WERI-Rb-1 (cell line): ENCODE measurements around the gene KAT6B.

Source experiments
- DNase-seq: peaks from one replicate; pipeline ENCODE4 v3.0.0-alpha.2; 2020
- H3K27ac ChIP-seq: fragments of 250-450 bp; sonication (Bioruptor Pico); 2 replicates; pipeline ENCODE4 v1.5.1; 2020; ENCODE audit warnings: mild to moderate bottlenecking, moderate library complexity
- H3K27me3 ChIP-seq: fragments of 250-450 bp; sonication (Bioruptor Pico); 2 replicates; pipeline ENCODE4 v1.5.1; 2021; ENCODE audit warnings: mild to moderate bottlenecking, low read depth, moderate library complexity; ENCODE audit not compliant: insufficient read depth, severe bottlenecking
- H3K36me3 ChIP-seq: fragments of 250-450 bp; sonication (Bioruptor Pico); 2 replicates; pipeline ENCODE4 v1.5.1; 2020; ENCODE audit warnings: mild to moderate bottlenecking, moderate library complexity
- H3K4me3 ChIP-seq: 2 replicates; pipeline ENCODE4 v1.5.1; 2011; ENCODE audit warnings: low read depth, mild to moderate bottlenecking, control low read depth, low read length
- H3K9me3 ChIP-seq: fragments of 250-450 bp; sonication (Bioruptor Pico); 2 replicates; pipeline ENCODE4 v1.5.1; 2021; ENCODE audit warnings: mild to moderate bottlenecking, moderate library complexity; ENCODE audit not compliant: severe bottlenecking
- TF ChIP-seq, protein P1 (sequence below): IDR thresholded peaks from 2 replicates; pipeline ENCODE4 v1.5.1; 2011; ENCODE audit warnings: low read depth, mild to moderate bottlenecking, control low read depth, inconsistent platforms, low read length

KAT6B gene

DNA sequence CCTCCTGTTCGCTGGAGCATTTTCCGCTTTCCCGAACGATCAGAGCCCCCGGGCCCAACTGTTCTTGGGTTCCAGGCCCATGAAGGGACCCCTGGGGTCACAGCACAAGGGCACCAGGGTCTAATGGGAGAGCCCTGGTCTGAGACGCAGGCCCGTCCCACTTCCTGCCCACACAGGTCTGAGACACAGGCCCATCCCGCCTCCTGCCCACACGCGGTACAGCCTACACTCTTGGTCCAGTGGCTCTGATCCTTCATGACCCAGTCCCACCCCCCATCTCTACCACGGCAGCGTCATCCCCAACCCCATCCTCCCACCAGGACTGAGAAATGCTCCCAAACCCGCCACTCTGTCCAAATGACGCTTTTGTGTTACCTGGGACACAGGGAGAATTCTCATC is 246.3 kb downstream of the KAT6B start:
- no peak for DNase-seq
- Histone ChIP-seq H3K27me3 (no peaks in the 10 kb centered on the region), H3K4me3 (no peak overlapping the region), H3K27ac (no peak overlapping the region), H3K9me3 (peaks cover 9% of the 10 kb centered on the region), H3K36me3 (no peaks in the 10 kb centered on the region)
- TF ChIP-seq, protein P1, sequence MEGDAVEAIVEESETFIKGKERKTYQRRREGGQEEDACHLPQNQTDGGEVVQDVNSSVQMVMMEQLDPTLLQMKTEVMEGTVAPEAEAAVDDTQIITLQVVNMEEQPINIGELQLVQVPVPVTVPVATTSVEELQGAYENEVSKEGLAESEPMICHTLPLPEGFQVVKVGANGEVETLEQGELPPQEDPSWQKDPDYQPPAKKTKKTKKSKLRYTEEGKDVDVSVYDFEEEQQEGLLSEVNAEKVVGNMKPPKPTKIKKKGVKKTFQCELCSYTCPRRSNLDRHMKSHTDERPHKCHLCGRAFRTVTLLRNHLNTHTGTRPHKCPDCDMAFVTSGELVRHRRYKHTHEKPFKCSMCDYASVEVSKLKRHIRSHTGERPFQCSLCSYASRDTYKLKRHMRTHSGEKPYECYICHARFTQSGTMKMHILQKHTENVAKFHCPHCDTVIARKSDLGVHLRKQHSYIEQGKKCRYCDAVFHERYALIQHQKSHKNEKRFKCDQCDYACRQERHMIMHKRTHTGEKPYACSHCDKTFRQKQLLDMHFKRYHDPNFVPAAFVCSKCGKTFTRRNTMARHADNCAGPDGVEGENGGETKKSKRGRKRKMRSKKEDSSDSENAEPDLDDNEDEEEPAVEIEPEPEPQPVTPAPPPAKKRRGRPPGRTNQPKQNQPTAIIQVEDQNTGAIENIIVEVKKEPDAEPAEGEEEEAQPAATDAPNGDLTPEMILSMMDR = no peak

DNA sequence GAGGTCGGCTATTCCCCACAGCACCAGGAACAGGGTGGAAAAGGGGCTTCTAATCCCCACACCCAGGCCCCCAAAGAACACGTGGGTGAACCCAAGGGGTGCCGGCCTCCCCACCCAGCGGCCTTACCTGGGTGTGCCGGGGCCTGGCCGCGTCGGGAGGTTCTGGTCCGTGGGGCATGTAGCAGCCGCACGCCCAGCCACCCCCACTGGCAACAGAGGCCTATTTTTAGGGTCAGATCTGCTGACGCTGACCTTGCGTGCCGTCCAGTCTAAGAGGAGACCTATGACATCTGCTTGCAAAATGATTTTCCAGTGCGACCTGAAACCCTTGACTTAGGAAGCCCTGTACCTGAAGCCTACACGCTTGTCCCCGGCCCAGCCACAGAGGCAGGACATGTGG is 247.0 kb downstream of the KAT6B start:
- DNase-seq = no peak
- H3K9me3 ChIP-seq = peaks cover 9% of the 10 kb centered on the region
- no peaks in the 10 kb centered on the region for H3K27me3 ChIP-seq
- H3K36me3 ChIP-seq = no peaks in the 10 kb centered on the region
- TF ChIP-seq, protein P1 = no peak
- H3K4me3 ChIP-seq = no peak overlapping the region
- H3K27ac ChIP-seq = no peak overlapping the region

DNA sequence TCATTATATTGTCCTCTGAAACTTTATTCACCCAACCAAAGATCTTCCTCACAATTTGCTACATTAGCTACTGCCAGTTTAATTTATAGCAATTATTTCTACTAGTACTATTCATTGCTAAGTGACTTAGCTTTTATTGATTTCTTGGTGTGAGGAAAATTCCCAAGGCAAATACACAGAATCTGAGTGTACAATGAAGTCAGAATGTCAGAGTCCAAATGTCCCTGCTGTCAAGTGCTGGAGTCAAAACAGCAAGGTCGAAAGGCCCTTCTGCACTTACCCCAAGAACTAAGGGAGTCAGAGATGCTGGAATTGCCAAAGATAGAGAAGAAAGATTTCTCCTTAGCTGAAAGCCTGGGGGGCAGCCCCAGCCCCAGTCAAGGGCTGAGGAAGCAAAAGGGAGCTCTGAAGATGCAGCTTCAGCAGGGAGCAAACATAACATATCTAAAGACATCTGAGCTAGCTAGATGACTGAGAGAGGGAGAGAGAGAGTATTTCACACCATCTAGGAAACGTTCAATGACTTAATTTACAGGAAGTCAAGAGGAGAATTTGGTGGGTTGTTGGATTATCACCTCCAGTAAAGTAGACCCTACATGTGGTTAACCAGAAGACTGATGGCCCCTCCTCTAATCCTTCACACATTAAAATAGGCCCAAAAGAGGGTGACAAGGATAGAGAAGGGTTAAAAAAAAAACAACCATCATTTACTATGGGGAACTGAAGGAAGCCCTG is 248.5 kb downstream of the KAT6B start:
- H3K4me3 ChIP-seq = no peak overlapping the region
- DNase-seq = no peak
- TF ChIP-seq, protein P1 = no peak
- H3K36me3 ChIP-seq = no peaks in the 10 kb centered on the region
- peaks cover 5% of the 10 kb centered on the region for H3K9me3 ChIP-seq
- no peaks in the 10 kb centered on the region for H3K27me3 ChIP-seq
- H3K27ac ChIP-seq = no peak overlapping the region

DNA sequence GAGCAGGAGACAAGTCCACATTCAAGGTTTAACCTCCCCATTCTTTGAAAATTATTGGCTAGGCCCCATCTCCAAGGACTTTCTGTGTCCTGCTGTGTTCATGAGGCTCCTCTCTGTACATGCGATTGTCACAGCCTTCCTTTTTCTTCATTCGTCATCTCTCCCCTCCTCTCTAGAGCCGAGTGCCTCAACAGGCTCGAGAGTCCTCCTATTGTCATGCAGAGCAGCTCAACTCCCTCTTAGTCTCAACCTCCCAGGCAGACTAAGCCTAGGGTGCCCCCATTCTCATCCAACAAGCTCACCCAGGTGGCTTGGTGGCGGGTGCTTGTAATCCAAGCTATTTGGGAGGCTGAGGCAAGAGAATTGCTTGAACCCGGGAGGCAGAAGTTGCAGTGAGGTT is 249.9 kb downstream of the KAT6B start:
- TF ChIP-seq, protein P1 = no peak
- H3K9me3 ChIP-seq = peaks cover 5% of the 10 kb centered on the region
- no peaks in the 10 kb centered on the region for H3K36me3 ChIP-seq
- H3K4me3 ChIP-seq = no peak overlapping the region
- DNase-seq = no peak
- no peak overlapping the region for H3K27ac ChIP-seq
- no peaks in the 10 kb centered on the region for H3K27me3 ChIP-seq

DNA sequence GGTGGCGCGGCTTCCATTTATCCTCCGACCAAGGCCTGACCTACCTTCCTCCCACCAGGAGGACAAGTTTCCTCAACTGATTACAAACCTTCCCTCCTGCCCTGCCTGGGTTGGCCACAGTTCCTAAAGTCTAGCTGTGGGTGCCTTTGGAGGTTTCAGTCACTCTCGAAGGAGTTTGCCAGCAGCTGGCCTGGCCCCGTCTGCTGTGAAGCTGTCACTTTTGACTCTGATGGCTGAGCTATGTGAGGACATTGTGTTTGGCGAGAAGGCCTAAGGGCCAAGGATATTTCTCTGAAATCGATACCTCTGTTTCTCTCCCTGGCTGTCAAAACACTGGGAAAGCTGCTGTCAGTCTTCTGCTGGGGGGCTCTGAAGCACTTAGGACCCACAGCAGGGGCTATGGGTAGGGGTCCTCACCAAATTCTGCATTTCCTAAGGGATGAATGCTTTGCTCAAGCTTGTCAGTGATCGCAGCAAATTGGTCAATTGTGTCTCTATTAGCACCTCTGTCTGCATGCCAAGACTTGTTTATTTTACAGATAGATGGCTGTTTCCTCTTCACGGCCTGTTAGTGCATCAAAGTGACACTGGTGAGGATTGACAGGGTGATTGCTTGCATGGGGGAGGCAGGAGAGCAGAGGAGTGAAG is 253.2 kb downstream of the KAT6B start:
- Histone ChIP-seq H3K4me3 (no peak overlapping the region), H3K36me3 (no peaks in the 10 kb centered on the region), H3K9me3 (no peaks in the 10 kb centered on the region), H3K27me3 (no peaks in the 10 kb centered on the region), H3K27ac (no peak overlapping the region)
- TF ChIP-seq, protein P1 = no peak
- no peak for DNase-seq
